ENCODE measurements around the gene ACE.

The ACE gene

DNA sequence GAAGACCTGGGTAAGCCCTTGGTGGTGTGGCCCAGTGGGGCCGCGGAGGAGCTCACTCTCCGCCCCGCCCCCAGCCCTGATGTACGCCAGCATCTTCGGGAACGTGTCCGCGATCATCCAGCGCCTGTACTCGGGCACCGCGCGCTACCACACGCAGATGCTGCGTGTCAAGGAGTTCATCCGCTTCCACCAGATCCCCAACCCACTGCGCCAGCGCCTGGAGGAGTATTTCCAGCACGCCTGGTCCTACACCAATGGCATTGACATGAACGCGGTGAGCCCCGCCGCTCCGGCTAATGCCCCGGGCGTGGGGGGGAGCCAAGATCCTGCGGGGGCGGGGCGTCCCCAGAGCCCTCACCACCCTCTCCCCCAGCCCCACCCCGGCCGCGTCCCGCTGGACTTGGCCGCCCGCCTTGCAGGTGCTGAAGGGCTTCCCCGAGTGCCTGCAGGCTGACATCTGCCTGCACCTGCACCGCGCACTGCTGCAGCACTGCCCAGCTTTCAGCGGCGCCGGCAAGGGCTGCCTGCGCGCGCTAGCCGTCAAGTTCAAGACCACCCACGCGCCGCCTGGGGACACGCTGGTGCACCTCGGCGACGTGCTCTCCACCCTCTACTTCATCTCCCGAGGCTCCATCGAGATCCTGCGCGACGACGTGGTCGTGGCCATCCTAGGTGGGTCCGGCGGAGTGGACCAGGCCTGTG lies 61.3 kb downstream of the ACE start:
- DNase-seq (ENCODE audit: low spot score), result no peak

DNA sequence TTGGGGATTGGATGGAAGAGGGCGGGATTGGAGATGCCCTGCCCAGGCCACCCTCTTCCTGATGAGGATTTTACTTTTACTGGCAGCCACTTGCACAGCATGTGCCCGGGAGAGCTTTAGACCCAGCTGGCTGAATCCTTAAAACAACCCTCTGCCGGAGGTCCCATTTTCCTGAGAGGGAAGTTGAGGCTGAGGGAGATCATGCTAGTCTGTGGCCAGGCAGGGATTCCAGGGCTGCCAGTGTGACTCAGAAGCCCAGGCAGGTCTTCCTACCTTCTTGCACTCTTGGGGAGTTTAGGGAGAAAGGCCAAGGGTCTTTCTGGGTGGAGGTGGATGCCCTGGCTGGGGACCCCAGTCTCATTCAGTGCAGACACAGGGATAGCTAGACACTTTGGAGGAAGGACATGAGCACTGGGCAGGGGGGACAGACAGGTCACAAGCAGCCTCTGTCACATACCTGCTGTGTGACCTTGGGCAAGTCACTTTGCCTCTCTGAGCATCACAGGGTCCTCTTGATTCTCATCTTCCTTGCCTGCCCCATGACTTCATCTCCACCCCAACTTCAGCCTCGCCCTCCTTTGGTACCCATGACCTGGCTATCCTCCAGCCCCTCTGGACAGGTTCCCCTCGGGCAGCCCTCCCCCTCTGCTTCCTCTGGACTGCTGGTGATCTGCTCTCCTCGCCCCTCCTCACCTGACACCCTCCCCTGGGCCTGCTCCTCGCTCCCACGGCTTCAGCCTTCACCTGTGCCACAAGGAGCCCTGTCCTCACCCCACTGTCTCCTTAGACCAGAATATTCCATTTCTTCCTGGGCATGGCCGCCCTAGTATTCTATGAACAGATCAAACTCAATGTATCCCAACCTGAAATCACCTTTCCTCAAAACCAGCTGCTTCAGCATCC lies 62.1 kb downstream of the ACE start:
- no peak for DNase-seq (ENCODE audit: low spot score)

DNA sequence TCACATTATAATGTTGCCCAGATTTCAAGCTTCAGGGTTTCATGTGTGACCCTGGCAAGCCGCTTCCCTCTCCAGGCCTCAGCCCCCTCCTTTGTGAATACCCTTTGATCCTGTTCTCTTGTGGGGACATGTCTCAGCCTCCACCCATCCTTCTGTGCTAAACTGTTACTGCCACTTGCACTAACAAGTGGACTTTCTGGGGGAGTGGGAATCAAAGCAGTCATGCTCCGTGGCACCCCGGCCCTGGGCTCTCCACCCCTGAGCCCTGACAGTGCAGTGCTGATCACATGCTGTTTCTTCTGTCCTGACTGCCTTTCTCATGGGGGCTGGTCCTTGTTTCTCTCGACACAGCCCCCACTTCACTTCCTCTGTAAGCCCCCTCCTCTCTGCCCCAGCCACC lies 63.7 kb downstream of the ACE start:
- no peak for DNase-seq (ENCODE audit: low spot score)

DNA sequence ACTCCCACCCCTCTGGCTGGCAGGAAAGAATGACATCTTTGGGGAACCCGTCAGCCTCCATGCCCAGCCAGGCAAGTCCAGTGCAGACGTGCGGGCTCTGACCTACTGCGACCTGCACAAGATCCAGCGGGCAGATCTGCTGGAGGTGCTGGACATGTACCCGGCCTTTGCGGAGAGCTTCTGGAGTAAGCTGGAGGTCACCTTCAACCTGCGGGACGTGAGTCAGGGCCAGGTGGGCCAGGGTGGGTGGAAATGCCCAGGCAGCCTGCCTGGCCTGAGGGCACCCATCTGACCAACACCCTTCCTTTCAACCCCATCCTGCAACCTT lies 65.3 kb downstream of the ACE start:
- no peak for DNase-seq (ENCODE audit: low spot score)

DNA sequence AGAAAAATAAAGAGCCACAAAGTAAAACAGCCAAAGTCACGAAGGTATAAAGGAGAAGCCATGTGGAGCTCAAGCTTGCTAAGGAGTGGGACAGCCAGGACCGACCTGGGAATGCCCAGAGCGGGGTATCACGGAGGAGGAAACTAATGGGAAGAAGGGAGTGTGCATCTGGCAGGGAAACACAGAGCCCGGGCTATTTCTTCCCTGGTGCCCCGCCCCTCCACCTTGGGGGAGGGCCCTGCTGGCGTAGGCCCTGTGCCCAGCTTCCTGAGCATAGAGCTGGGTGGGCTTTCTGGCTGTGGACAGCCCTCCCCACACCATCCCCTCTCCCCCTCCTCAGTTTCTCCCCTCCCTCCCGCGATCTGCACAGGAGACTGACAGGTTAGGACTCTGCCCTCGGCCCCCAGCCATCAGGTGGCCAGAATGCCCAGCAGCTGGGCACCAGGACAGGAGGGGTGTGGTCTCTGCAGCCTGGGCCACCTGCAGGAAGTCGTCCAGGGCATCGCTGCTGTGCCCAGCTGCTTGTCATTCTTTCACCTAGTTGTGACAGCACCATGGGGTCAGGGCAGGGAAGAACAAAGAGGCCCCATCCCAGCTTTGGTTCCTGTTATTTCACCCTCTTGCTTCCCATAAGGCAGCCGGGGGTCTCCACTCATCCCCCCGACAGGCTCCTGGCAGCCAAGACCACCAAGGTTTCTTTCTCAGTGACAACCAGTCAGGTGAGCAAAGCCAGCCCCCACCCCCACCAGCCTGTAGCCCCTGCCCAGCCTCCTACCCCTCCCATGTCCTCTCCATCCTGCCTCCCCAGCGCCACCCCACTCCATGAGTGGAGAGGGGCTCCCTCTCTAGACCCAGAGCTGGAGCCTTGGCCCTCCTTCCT lies 66.3 kb downstream of the ACE start:
- no peak for DNase-seq (ENCODE audit: low spot score)

DNA sequence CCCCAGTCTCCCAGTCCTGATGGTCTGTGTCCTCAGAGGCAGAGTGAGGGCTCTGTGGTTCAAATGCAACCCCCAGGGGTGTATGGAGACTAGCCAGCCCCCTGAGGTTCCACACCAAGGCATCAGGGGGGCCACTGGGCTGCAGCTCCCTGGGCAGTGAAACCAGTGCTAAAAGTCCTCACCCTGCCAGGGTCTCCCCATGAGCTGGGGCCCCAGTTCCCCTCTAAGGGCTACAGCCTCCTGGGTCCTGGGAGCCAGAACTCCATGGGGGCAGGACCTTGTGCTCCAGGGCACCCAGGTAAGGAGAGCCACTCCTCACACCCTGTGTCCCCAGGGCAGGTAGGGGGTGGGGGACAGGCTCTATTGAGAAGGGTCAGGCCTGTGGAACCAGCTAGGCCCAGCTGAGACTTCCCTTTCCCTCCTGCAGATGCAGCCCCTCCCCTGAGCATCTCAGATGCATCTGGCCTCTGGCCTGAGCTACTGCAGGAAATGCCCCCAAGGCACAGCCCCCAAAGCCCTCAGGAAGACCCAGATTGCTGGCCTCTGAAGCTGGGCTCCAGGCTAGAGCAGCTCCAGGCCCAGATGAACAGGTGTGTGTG lies 67.1 kb downstream of the ACE start:
- DNase-seq (ENCODE audit: low spot score), result no peak

DNA sequence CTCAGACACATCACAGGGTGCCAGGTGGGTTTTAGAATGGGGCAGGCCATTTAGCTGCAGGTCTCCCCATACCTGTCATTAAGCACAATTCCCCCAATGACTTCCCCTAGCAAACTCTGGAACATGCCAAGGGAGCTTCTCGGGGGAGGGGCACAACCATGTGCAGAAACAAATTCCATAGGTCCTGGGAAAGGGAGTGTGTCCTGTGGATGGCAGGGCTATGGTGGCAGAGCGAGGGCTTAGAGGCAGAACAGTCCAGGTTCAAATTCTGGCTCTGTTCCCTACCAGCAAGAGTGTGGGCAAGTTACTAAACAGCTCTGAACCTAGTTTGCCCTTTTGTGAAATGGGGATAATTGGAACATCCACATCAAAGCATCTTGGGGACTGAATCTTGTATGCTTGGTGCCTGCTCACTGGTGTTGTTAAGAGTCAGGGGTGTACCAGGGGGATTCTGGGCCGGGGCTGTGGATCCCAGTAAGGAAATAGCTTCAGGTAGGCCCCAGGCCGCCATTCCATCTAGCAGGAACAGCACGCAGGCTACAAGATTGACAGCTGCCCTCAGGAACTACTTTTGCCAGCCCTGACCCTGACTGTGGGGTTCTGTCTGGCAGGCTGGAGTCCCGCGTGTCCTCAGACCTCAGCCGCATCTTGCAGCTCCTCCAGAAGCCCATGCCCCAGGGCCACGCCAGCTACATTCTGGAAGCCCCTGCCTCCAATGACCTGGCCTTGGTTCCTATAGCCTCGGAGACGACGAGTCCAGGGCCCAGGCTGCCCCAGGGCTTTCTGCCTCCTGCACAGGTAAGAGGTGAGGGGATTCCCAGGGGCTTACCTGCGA lies 67.8 kb downstream of the ACE start:
- DNase-seq (ENCODE audit: low spot score), result no peak

DNA sequence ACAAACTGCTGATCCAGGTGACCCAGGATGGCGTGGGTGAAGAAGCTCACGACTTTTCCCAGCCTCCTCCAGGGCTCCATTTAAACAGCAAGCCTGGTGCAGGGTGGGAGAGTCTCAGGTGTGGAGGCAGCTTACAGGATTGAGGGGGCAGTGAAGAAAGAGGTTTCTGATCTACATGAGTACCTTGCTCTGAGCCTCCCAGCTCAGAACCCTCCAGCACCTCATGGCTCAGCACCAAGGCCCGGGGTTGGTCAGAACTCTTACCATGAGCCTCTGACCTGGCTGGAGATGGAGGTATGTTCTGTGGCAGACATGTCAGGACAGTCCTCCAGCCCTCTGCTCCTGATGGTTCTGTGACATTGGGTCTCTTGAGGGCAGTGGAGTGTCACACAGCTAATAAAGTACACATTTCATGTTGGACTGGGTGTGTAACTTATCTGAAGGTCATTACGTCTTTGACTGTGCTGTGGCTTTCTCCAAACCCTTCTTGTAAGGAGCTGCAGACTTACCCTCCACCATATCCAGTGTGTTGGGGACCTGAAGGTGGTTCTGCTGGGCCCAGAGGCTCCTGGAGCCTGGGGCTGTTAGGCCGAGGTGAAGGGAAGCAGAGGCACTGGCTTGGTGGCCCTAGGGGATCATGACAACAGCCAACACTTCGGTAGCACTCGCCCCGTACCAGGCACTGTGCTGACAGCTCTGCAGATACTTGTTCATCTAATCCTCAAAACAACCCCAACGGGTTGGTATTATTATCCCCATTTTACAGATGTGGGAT lies 69.6 kb downstream of the ACE start:
- DNase-seq (ENCODE audit: low spot score), result no peak

DNA sequence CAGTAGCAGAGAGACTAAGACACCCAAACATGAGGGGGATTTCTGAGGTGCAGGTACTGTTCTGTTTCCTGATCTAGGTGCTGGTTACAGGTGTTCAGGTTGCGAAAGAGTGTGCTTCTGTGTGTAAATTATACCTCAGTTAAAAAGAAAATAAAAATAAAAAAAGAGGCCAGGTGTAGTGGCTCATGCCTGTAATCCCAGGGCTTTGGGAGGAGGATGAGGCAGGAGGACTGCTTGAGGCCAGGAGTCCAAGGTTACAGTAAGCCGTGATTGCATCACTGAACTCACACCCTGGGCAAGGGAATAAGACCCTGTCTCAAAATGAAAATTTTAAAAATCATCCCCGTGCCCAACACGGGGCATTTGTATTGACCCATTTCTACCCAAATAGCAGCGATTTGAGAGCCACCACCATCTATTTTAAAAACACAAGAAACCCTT lies 70.2 kb downstream of the ACE start:
- DNase-seq (ENCODE audit: low spot score), result no peak

Data from kidney tubule cell (primary cell).